ENCODE data around the gene MYH13.

MYH13 gene

DNA sequence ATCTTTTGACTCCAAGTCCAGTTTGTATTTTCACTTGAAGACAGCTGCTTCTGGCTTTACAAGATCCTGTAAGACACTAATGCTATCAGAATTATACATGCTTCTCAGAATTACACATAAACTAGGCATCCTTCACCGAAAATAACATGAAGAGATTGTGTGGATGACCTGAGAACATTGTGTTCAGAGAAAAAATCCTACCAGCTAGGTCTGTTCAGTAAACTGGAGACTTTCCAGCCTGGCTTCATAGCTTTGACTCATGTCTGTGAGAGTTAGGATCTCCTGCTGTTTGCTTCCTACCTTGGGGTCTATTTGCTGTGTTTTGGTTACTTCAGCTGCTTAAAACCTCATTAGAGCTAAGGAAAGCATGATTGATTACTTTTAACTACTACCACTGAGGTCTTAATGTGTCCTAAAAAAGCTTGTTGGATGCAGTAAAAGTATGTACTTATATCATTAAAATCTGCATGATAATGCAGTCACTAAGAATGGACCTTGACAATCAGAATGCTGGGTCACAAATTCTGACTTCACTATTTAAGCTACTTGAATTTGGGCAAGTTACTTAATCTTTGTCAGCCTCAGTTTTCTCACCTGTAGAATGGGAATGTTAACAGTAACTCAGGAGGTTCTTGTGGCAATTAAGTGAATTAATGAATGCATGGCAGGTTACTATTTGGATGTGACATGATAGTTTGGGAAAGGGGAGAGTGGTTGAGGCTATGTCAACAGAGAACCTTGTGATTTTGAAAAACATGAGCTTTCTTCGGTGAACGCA, 8.0 kb upstream of the MYH13 start:
- no peak for DNase-seq (ENCODE audit: low read depth in 1 of 2, low spot score in 1 of 2)
- no peak for TF ChIP-seq GABPA (IDR thresholded peaks at IDR 0.05; ENCODE audit: low read depth)
- TF ChIP-seq REST (IDR thresholded peaks at IDR 0.05; ENCODE audit: insufficient replicate concordance, low read depth), result no peak

DNA sequence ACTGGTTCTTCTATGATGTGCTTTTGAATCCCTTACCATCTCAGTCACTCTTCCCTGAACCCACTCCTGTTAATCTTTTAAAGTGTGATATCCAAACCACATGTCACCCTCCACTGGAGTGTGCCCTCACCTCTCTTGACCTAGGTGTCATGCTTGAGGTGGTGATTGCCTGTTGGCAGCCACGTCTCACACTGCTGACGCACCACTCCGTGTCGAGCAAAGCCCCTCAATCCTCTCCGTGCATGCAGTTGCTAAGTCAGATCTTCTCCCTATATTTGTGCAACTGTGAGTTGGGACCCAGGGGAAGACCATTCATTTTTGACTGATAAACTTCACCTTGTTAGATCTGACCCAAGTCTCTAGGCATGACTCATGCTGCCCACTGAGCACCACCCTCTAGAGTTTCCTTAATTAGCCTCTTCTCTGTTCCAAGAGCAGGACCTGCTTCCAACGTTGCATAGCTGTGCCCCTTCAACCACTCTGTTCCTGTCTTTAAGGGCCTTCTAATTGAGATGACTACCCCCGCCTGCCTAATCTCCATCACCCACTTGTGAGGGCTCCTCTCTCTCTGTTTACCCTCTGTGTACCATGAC, 2.7 kb downstream of the MYH13 start:
- no peak overlapping the region for H3K4me3 ChIP-seq (replicated peaks; ENCODE audit: insufficient read depth, low read length)
- DNase-seq (ENCODE audit: low read depth in 1 of 2, low spot score in 1 of 2), result no peak
- no peaks in the 10 kb centered on the region for H3K27me3 ChIP-seq (ENCODE audit: insufficient read depth, poor library complexity, severe bottlenecking)
- H3K27ac ChIP-seq (replicated peaks), result no peak overlapping the region
- no peak for TF ChIP-seq GABPA (IDR thresholded peaks at IDR 0.05; ENCODE audit: low read depth)
- TF ChIP-seq SPI1 (IDR thresholded peaks at IDR 0.05; ENCODE audit: borderline replicate concordance, low read depth), result no peak
- TF ChIP-seq REST (IDR thresholded peaks at IDR 0.05; ENCODE audit: insufficient replicate concordance, low read depth), result no peak
- no peak for TF ChIP-seq CTCF (IDR thresholded peaks at IDR 0.05; ENCODE audit: insufficient read depth, low read length)
- no peak for TF ChIP-seq POLR2AphosphoS5 (IDR thresholded peaks at IDR 0.05; ENCODE audit: low read depth)

More for the DNA sequence above, 8.0 kb upstream of the MYH13 start:
- no peaks in the 10 kb centered on the region for H3K27me3 ChIP-seq (ENCODE audit: insufficient read depth, poor library complexity, severe bottlenecking)
- H3K4me3 ChIP-seq (replicated peaks; ENCODE audit: insufficient read depth, low read length), result no peak overlapping the region
- no peak overlapping the region for H3K27ac ChIP-seq (replicated peaks)

DNA sequence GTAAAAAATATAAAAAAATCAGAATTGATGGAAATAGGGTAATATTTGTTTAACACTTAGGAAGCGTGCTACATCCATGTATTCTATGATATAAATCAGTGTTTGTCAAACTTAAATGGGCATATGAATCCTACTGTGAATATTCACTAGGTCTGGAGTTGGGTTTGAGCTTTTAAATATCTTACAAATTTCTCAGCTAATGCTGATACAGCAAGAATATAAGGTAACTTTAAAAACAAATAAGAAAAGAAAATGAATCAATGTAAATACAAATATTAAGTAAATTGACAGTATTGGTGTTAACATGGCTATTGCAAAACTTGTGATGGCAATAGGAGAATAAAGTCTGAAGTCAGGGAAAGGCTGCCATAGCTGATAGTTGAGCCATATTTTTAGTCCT, 3.6 kb downstream of the MYH13 start:
- no peak for TF ChIP-seq CTCF (IDR thresholded peaks at IDR 0.05; ENCODE audit: insufficient read depth, low read length)
- no peak for TF ChIP-seq SPI1 (IDR thresholded peaks at IDR 0.05; ENCODE audit: borderline replicate concordance, low read depth)
- no peak for TF ChIP-seq POLR2AphosphoS5 (IDR thresholded peaks at IDR 0.05; ENCODE audit: low read depth)
- no peak for TF ChIP-seq REST (IDR thresholded peaks at IDR 0.05; ENCODE audit: insufficient replicate concordance, low read depth)
- TF ChIP-seq GABPA (IDR thresholded peaks at IDR 0.05; ENCODE audit: low read depth), result no peak
- Histone ChIP-seq H3K4me3 (replicated peaks; ENCODE audit: insufficient read depth, low read length) (no peak overlapping the region), H3K27ac (replicated peaks) (no peak overlapping the region), H3K27me3 (ENCODE audit: insufficient read depth, poor library complexity, severe bottlenecking) (no peaks in the 10 kb centered on the region)
- no peak for DNase-seq (ENCODE audit: low read depth in 1 of 2, low spot score in 1 of 2)

Measured in HL-60 (cell line).